SK-N-MC (cell line): Measurements from ENCODE around the gene FTH1.

Source experiments
- EZH2 ChIP-seq: fragments of 200-600 bp; sonication (generic); IDR thresholded peaks from one replicate; pipeline ENCODE4 v1.6.1; 2017; ENCODE audit warnings: antibody characterized with exemption
- FOXP2 ChIP-seq: optimal IDR thresholded peaks from 2 replicates; pipeline ENCODE3; 2011; ENCODE audit warnings: mild to moderate bottlenecking, moderate library complexity; ENCODE audit not compliant: insufficient read depth; ENCODE audit errors: extremely low read length, control extremely low read depth
- POLR2AphosphoS5 ChIP-seq: IDR thresholded peaks from 2 replicates; pipeline ENCODE4 v1.6.1; 2012; ENCODE audit warnings: mild to moderate bottlenecking, low read depth, low read length, borderline replicate concordance

DNA sequence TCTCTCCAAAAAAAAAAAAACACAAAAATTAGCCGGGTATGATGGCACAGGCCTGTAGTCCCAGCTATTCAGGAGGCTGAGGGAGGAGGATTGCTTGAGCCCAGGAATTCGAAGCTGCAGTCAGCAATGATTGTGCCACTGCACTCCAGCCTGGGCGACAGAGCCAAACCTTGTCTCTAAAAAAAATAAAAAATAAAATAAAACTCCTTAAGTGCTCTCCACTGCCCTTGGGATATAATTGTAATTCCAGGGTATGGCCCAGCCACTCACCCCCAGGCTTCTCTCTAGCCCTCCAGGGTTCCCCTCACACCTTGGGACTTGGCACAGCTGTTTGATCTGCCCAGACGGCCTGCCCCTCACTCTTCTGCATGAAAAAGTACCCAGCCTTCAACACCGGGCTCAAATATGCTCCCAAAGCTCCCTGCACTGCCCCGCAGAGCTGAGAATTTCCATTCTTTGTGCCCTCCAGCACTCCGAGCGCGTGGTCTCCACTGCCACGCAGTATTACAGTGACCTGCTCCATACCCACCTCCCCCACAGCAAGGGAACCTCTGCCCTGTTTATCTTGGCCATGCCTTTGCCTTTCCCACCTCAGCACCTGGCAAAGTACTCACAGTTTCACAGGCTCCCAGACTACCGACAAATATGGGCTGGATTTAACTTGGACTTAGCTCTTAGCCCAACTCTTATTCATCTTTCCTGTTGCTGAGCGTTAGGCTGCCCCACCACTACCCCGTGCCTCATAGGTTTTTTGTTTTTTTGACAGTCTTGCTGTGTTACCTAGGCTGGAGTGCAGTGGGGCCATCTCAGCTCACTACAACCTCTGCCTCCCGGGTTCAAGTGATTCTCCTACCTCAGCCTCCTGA is 7.6 kb upstream of the FTH1 start:
- TF ChIP-seq POLR2AphosphoS5, result no peak
- no peak for TF ChIP-seq EZH2
- TF ChIP-seq FOXP2, result no peak
